ENCODE measurements around the gene C4BPA.

C4BPA gene

GRCh38 chr1:207073906-207074820 is 29.9 kb upstream of the C4BPA start:
- no peaks in the 10 kb centered on the region for H3K27me3 ChIP-seq (ENCODE audit: insufficient read depth, low read length, poor library complexity, severe bottlenecking)
- no peak overlapping the region for H2AFZ ChIP-seq (ENCODE audit: low read length)
- H3K36me3 ChIP-seq (ENCODE audit: insufficient read depth, low read length): no peaks in the 10 kb centered on the region
- no peaks in the 10 kb centered on the region for H3F3A ChIP-seq (ENCODE audit: low read depth)
- TF ChIP-seq, protein P1, sequence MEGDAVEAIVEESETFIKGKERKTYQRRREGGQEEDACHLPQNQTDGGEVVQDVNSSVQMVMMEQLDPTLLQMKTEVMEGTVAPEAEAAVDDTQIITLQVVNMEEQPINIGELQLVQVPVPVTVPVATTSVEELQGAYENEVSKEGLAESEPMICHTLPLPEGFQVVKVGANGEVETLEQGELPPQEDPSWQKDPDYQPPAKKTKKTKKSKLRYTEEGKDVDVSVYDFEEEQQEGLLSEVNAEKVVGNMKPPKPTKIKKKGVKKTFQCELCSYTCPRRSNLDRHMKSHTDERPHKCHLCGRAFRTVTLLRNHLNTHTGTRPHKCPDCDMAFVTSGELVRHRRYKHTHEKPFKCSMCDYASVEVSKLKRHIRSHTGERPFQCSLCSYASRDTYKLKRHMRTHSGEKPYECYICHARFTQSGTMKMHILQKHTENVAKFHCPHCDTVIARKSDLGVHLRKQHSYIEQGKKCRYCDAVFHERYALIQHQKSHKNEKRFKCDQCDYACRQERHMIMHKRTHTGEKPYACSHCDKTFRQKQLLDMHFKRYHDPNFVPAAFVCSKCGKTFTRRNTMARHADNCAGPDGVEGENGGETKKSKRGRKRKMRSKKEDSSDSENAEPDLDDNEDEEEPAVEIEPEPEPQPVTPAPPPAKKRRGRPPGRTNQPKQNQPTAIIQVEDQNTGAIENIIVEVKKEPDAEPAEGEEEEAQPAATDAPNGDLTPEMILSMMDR (conservative IDR thresholded peaks at IDR 0.05; ENCODE audit: low read length): no peak
- no peak for TF ChIP-seq EZH2phosphoT487 (IDR thresholded peaks at IDR 0.05; ENCODE audit: borderline replicate concordance)
- H3K4me1 ChIP-seq (ENCODE audit: insufficient read depth, low read length, poor library complexity, severe bottlenecking): peaks cover 22% of the 10 kb centered on the region
- no peaks in the 10 kb centered on the region for H3K9me3 ChIP-seq (ENCODE audit: insufficient read depth, low read depth, low read length)
- H3K79me2 ChIP-seq (ENCODE audit: insufficient read depth, low read length): no peaks in the 10 kb centered on the region
- no peak overlapping the region for H3K9ac ChIP-seq (ENCODE audit: low read depth, low read length, poor library complexity, severe bottlenecking)
- no peak overlapping the region for H3K4me3 ChIP-seq (ENCODE audit: low read length, poor library complexity, severe bottlenecking)
- no peak overlapping the region for H3K4me2 ChIP-seq (ENCODE audit: low read depth, low read length, poor library complexity, severe bottlenecking)
- no peaks in the 10 kb centered on the region for H4K20me1 ChIP-seq (ENCODE audit: insufficient read depth, low read length, poor library complexity, severe bottlenecking)
- no peaks in the 10 kb centered on the region for H3K9me2 ChIP-seq (replicated peaks; ENCODE audit: low read depth, low read length)

GRCh38 chr1:207076181-207076955 is 27.7 kb upstream of the C4BPA start:
- Histone ChIP-seq H3K4me3 (ENCODE audit: low read length, poor library complexity, severe bottlenecking) (no peak overlapping the region), H4K20me1 (ENCODE audit: insufficient read depth, low read length, poor library complexity, severe bottlenecking) (no peaks in the 10 kb centered on the region), H3K4me2 (ENCODE audit: low read depth, low read length, poor library complexity, severe bottlenecking) (no peak overlapping the region), H2AFZ (ENCODE audit: low read length) (no peak overlapping the region), H3K4me1 (ENCODE audit: insufficient read depth, low read length, poor library complexity, severe bottlenecking) (peaks cover 2% of the 10 kb centered on the region), H3K36me3 (ENCODE audit: insufficient read depth, low read length) (no peaks in the 10 kb centered on the region), H3K9me3 (ENCODE audit: insufficient read depth, low read depth, low read length) (no peaks in the 10 kb centered on the region), H3F3A (ENCODE audit: low read depth) (no peaks in the 10 kb centered on the region), H3K79me2 (ENCODE audit: insufficient read depth, low read length) (no peaks in the 10 kb centered on the region), H3K9me2 (replicated peaks; ENCODE audit: low read depth, low read length) (no peaks in the 10 kb centered on the region), H3K9ac (ENCODE audit: low read depth, low read length, poor library complexity, severe bottlenecking) (no peak overlapping the region), H3K27me3 (ENCODE audit: insufficient read depth, low read length, poor library complexity, severe bottlenecking) (no peaks in the 10 kb centered on the region)
- TF ChIP-seq, protein P1 (conservative IDR thresholded peaks at IDR 0.05; ENCODE audit: low read length): no peak
- no peak for TF ChIP-seq EZH2phosphoT487 (IDR thresholded peaks at IDR 0.05; ENCODE audit: borderline replicate concordance)

DNA sequence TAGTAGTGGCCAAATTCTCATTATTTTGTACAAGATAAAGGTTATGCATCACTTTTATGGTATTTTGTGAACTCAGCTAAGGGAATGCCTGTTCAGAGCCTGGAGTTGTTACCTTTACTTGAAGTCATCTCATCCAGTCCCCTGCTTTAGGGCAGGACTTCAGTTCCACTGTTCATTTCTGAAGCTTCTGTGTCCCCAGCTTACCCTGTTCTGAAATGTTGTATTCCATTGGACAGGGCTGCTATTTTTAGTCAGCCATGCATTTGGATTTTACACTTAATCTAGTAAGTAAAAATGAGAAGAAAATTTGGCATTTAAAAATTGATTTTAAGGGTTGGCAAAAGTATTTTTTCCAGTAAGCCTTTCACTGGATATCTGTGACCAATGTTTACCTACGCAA is 27.0 kb upstream of the C4BPA start:
- Histone ChIP-seq H3K9ac (ENCODE audit: low read depth, low read length, poor library complexity, severe bottlenecking) (no peak overlapping the region), H3K9me3 (ENCODE audit: insufficient read depth, low read depth, low read length) (no peaks in the 10 kb centered on the region), H3K4me2 (ENCODE audit: low read depth, low read length, poor library complexity, severe bottlenecking) (no peak overlapping the region), H3K36me3 (ENCODE audit: insufficient read depth, low read length) (no peaks in the 10 kb centered on the region), H3K79me2 (ENCODE audit: insufficient read depth, low read length) (no peaks in the 10 kb centered on the region), H3K9me2 (replicated peaks; ENCODE audit: low read depth, low read length) (no peaks in the 10 kb centered on the region), H4K20me1 (ENCODE audit: insufficient read depth, low read length, poor library complexity, severe bottlenecking) (no peaks in the 10 kb centered on the region), H3K27me3 (ENCODE audit: insufficient read depth, low read length, poor library complexity, severe bottlenecking) (no peaks in the 10 kb centered on the region), H2AFZ (ENCODE audit: low read length) (no peak overlapping the region), H3F3A (ENCODE audit: low read depth) (no peaks in the 10 kb centered on the region), H3K4me1 (ENCODE audit: insufficient read depth, low read length, poor library complexity, severe bottlenecking) (no peaks in the 10 kb centered on the region), H3K4me3 (ENCODE audit: low read length, poor library complexity, severe bottlenecking) (no peak overlapping the region)
- TF ChIP-seq, protein P1 (conservative IDR thresholded peaks at IDR 0.05; ENCODE audit: low read length): no peak
- TF ChIP-seq EZH2phosphoT487 (IDR thresholded peaks at IDR 0.05; ENCODE audit: borderline replicate concordance): no peak
